ENCODE results near the gene SIX4.

- no peak for TF ChIP-seq PATZ1 (CRISPR knock-in tag; IDR thresholded peaks at IDR 0.05; ENCODE audit: borderline replicate concordance)
- TF ChIP-seq ZNF8 (CRISPR knock-in tag; IDR thresholded peaks at IDR 0.05): no peak
Measured at GRCh38 chr14:60768602-60769001, 44.5 kb upstream of the SIX4 start.
